ENCODE results near the gene GULP1. TPM values are rescaled to one million over a fixed set of nuclear protein-coding genes. Genes with fewer than 3 reads are reported as not detected.

The GULP1 gene, protein sequence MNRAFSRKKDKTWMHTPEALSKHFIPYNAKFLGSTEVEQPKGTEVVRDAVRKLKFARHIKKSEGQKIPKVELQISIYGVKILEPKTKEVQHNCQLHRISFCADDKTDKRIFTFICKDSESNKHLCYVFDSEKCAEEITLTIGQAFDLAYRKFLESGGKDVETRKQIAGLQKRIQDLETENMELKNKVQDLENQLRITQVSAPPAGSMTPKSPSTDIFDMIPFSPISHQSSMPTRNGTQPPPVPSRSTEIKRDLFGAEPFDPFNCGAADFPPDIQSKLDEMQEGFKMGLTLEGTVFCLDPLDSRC
- 2.9 and 7.9 TPM in 2 replicates for total RNA-seq

GRCh38 chr2:188291617-188292347, at the start of gene GULP1:
Gene GULP1 (plus strand): TSS chr2:188291874. CDS start chr2:188477703, 185,829 bp downstream.

